ENCODE measurements around the gene DUOXA1. TPM values are rescaled to one million over a fixed set of nuclear protein-coding genes. Genes with fewer than 3 reads are reported as not detected.
"Not testable (repeated sequence)": the region's sequence is repeated elsewhere in the genome, so short reads cannot be mapped to it uniquely, and the experiment has no call there.

Gene DUOXA1
- total and polyA plus RNA-seq, 9 of the 15 experiments (the other 6 are each of a cell fraction or from before 2014, with no cell fraction given): 0.17 to 0.74 (median 0.24) TPM; not detected in 6

- in situ Hi-C loops (cut with MboI); H3K79me2 ChIP-seq (ENCODE audit: control insufficient read depth, insufficient read depth, low read length); CTCF ChIA-PET (ENCODE audit: low intra/inter-chr PET ratio); H3K9me1 ChIP-seq (ENCODE audit: control insufficient read depth, insufficient read depth, low read length); H3K27me3 ChIP-seq (ENCODE audit: control insufficient read depth in 2 of 2, insufficient read depth in 2 of 2, low read length in 2 of 2); POLR2A ChIA-PET; intact Hi-C loops (cut with micrococcal nuclease); H3K36me3 ChIP-seq (ENCODE audit: control insufficient read depth, insufficient read depth, low read length); H3K9me3 ChIP-seq (replicated peaks; ENCODE audit: control insufficient read depth, insufficient read depth, low read depth, low read length); H3K4me3 ChIP-seq; H3K9ac ChIP-seq (ENCODE audit: insufficient read depth in 1 of 2, low read depth in 2 of 2, low read length in 2 of 2); BruUV-seq (replicated peaks); H4K20me1 ChIP-seq (replicated peaks; ENCODE audit: control insufficient read depth, insufficient read depth, low read length); TF ChIP-seq ATF3 (CRISPR knock-in tag; conservative IDR thresholded peaks at IDR 0.05): not testable (repeated sequence)
- peak overlapping the region; percentile 49; the same call in 2 of the 3 replicates for H3K27ac ChIP-seq (ENCODE audit: extremely low read depth, low read depth, low read length)
- FAIRE-seq (peak; percentile 94), DNase-seq (ENCODE audit: extremely low read depth in 1 of 4, low spot score in 3 of 4) (peak in 1 of 4 experiments; percentile 16), ATAC-seq (peak; percentile 55)
- H2AFZ ChIP-seq (ENCODE audit: low read depth, low read length): peak overlapping the region; percentile 65
- peak overlapping the region; percentile 11; the same call in 1 of the 2 replicates for H3K4me2 ChIP-seq (ENCODE audit: insufficient read depth, low read length)
- TF ChIP-seq HMBOX1 (IDR thresholded peaks at IDR 0.05) (0 out of 2 replicates have a peak, but pooled peaks have one; percentile 22), ARID1B (IDR thresholded peaks at IDR 0.05) (peak; percentile 59), SMARCE1 (IDR thresholded peaks at IDR 0.05) (0 out of 2 replicates have a peak, but pooled peaks have one; percentile 37), GATAD2A (IDR thresholded peaks at IDR 0.05) (0 out of 2 replicates have a peak, but pooled peaks have one; percentile 47), ATF3 (IDR thresholded peaks at IDR 0.05) (peak; percentile 50), MEIS2 (IDR thresholded peaks at IDR 0.05; ENCODE audit: partially characterized antibody) (peak; percentile 36), SMARCA4 (IDR thresholded peaks at IDR 0.05) (peak; percentile 63; the same call in 1 of the 2 replicates), CTBP1 (IDR thresholded peaks at IDR 0.05; ENCODE audit: borderline replicate concordance) (peak; percentile 24; the same call in 1 of the 2 replicates), ZNF592 (IDR thresholded peaks at IDR 0.05) (0 out of 2 replicates have a peak, but pooled peaks have one; percentile 47), MTA2 (IDR thresholded peaks at IDR 0.05; ENCODE audit: low read depth) (peak; percentile 41; the same call in 1 of the 2 replicates), CBFA2T2 (conservative IDR thresholded peaks at IDR 0.05) (peak; percentile 16; the same call in 1 of the 2 replicates), TCF3 (CRISPR knock-in tag; IDR thresholded peaks at IDR 0.05) (peak; percentile 23; the same call in 1 of the 2 replicates), ELF1 (tag; IDR thresholded peaks at IDR 0.05) (0 out of 2 replicates have a peak, but pooled peaks have one; percentile 28), FOSL1 (tag; conservative IDR thresholded peaks at IDR 0.05) (peak; percentile 67; the same call in 1 of the 2 replicates)
- 5% methylated on average over 3 of the region's 5 CpGs for WGBS (ENCODE audit: insufficient coverage, low coverage, missing lambda C conversion rate)
- H3K4me1 ChIP-seq (replicated peaks in 1 of 2; ENCODE audit: control insufficient read depth in 2 of 2, insufficient read depth in 2 of 2, low read length in 2 of 2): peaks cover 18 to 36% of the 10 kb centered on the region in 2 experiments
Observed at GRCh38 chr15:45079628-45080246, 49.9 kb downstream of the DUOXA1 start.
